HG02678 (cell line): ENCODE measurements around the gene ZNF655.
"Not testable (repeated sequence)": the region's sequence is repeated elsewhere in the genome, so short reads cannot be mapped to it uniquely, and the experiment has no call there.

Experiments used
- ATAC-seq: cut with Tn5 transposase; IDR thresholded peaks from one replicate; pipeline ENCODE4 v1.9.1; 2021; ENCODE audit warnings: mild to moderate bottlenecking, moderate library complexity; ENCODE audit not compliant: unreplicated experiment

The ZNF655 gene

DNA sequence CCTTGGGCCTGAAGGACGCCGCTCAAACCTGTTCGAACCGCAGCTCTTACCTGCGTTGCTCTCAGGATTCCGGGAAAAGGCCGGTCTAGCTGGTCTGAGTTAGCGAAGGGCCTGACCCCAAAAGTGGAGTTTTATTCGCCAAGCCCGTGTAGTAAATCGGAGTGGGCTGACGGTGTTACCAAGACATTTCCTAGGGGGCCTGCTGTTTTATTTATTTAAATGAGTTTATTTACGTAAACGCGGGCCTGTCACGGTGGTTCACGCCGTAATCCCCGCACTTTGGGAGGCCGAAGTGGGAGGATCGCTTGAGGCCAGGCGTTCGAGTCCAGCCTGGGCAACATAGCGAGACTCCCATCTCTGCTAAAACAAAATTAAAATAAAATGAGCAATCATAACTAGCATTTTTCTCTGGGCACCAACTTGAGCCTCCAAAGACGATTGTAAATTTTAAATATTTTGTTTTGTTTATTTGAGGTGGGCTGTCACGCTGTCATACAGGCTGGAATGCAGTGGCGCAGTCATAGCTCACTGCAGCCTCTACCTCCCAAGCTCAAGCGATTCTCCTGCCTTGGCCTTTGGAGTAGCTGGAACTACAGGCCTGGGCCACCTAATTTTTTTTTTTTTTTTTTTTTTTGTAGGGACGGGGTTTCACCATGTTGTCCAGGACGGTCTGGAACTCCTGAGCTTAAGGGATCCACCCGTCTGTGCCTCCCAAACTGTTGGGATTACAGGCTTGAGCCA, 903 bp downstream of the ZNF655 start:
- no peak for ATAC-seq

- no peak for ATAC-seq
These were observed 2.6 kb downstream of the ZNF655 start for GRCh38 chr7:99560834-99561736.

DNA sequence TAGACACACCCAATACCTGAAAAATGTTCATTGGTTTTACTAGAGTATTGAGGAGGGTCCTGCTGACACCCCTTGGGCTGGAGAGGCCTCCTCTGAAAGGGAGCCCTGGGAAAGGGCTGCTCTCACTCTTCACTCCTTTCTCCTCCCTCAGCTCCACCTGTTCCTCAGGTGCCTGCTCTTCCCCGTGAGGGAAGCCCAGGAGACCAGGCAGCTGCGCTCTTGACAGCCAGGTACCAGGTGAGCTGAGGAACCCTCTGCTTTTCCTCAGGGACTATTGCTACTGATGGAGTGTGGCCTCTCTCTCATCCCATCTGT, 3.3 kb downstream of the ZNF655 start:
- ATAC-seq, result no peak

- ATAC-seq, result no peak
These were observed 3.8 kb downstream of the ZNF655 start for GRCh38 chr7:99562114-99562784.

DNA sequence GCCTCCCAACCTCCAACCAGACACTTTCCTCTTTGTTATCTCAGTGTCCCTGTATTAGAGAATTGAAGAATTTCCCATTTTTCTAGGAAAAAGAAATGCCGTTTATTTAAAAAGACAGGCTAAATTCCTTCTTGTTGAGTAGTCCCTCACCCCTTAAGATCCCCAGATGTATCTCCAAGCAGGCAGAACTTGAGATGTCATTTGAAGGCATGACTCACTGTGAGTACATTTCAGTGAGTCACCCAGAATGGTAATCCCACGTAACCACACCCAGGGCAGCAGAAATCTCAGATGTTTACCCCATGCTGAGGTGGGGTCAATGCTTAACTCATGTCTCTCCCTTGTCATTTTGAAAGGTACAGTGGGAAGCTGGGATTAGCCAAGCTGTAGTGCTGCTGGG, 4.4 kb downstream of the ZNF655 start:
- ATAC-seq, result no peak

GRCh38 chr7:99563650-99564049, 5.2 kb downstream of the ZNF655 start:
- ATAC-seq, result no peak

DNA sequence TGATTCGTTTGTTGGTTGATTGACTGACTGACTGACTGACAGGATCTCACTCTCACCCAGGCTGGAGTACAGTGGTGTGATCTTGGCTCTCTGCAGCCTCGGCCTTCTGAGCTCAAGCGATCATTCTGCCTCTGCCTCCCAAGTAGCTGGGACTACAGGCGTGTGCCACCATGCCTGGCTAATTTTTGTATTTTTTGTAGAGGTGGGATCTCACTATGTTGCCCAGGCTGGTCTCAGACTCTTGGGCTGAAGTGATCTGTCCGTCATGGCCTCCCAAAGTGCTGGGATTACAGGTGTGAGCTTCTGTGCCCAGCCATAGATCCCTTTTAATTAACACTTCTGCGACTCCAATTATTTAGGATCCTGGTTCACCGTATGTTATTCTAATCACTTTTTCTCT, 10.3 kb downstream of the ZNF655 start:
- ATAC-seq, result not testable (repeated sequence)

GRCh38 chr7:99571768-99572167, 13.3 kb downstream of the ZNF655 start:
- no peak for ATAC-seq

GRCh38 chr7:99573257-99573656, 14.8 kb downstream of the ZNF655 start:
- no peak for ATAC-seq

GRCh38 chr7:99576251-99576650, 17.8 kb downstream of the ZNF655 start:
- no peak for ATAC-seq

GRCh38 chr7:99579281-99579955, 21.0 kb downstream of the ZNF655 start:
- ATAC-seq, result no peak

- no peak for ATAC-seq
These were observed 21.7 kb downstream of the ZNF655 start for GRCh38 chr7:99579956-99580777.

DNA sequence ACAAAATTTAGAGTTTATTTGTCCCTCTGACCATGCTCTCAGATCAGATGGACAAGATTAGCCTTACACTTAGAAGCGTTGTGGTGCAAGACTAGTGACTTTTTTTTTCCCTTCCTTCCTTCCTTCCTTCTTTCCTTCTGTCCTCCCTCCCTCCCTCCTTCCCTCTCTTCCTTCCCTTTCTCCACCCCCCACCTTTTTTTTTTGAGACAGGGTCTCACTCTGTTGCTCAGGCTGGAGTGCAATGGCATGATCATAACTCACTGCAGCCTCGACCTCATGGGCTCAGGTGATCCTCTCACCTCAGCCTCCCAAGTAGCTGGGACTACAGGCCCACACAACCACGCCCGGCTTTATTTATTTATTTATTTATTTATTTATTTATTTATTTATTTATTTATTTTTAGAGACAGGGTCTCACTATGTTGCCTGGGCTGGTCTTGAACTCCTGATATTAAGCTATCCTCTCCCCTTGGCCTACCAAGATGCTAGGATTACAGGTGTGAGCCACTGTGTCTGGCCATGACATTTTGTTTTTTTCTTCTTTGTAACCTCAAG, 22.4 kb downstream of the ZNF655 start:
- not testable (repeated sequence) for ATAC-seq

- ATAC-seq, result no peak
These were observed 30.4 kb downstream of the ZNF655 start for GRCh38 chr7:99588868-99589267.

DNA sequence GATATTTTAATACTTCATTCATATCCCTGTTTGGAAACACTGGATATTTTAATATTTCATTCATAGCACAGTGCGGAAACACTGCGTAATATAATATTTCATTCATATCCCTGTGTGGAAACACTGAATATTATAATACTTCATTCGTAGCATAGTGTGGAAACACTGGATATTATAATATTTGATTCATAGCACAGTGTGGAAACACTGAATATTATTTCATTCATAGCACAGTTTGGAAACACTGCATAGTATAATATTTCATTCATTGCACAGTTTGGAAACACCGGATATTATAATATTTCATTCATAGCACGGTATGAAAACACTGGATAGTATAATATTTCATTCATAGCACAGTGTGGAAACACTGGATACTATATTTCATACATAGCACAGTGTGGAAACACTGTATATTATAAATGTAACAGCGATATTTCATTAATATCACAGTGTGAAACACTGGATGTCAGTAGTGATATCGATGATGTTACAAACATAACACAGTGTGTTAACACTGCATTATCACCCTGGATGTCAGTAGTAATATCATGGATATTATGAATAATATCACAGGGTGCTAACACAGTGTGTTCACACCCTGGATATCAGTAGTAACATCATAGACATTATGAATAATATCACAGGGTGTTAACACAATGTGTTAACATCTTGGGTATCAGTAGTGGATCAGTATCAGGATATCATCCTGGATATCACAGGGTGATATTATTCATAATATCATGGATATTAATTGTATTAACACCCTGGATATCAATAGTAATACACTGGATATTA, 36.7 kb downstream of the ZNF655 start:
- ATAC-seq, result no peak

- ATAC-seq, result no peak
These were observed 38.0 kb downstream of the ZNF655 start for GRCh38 chr7:99596408-99596955.

DNA sequence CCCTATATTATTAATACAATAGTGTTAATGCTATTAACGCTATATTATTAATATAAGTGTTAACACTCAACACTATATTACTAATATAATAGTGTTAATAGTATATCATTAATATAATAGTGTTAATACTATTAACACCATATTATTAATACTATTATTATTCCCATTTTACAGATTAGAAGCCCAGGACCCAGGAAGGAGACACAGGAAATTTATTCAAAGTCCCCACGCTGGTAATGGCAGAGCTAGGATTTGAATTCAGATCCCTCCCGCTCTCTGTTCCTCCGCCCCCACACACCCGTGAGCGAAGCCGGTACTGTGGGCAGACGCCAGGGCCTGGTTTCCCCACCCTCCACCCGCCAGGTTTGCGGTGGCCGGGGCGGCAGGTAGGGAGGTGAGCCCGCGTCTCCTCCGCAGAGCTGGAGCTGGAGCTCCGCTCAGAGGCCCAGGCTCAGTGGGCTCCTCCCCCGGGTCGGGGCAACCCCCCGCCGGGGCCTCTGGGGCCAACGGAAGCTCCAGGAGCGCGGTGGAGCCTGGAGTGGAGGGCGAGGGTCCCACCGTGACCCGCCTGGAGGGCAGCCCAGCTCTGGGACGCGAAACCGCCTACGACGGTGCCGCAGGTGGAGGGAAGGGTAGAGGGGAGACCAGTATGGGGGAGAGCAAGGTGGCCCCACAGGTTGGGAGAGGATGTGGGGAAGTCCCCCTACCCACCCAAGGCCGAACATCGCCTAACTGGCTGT, 39.5 kb downstream of the ZNF655 start, which contains the start of gene TMEM225B:
Gene TMEM225B, plus strand, starts transcription at position 506 of the 740 bp plus-strand sequence. CDS start 6,122 bp downstream, outside the sequence.
- ATAC-seq, result no peak

DNA sequence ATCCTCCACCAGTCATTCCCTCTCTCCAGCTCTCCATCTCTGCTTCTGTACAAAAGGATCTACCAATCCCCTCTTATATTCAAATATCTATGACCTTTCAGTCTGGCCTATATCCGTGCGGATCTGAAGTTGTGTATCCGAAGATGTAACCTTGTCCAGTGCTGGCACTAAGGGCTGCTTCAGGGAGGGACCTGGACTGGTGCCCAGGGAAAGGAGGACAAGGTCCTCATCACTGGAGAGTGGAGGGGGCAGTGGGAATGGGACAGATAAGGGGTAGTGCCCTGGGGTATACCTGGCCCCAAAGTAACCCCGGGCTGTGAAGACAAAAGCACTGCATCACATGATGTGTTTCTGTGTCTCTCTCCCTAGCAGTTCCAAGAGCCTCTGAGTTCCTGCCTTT, 41.4 kb downstream of the ZNF655 start:
- no peak for ATAC-seq
